A549 (cell line): ENCODE results near the gene ATG10.

Source experiments
- CBX8 ChIP-seq: fragments of 200-600 bp; sonication (generic); IDR thresholded peaks from 2 replicates; pipeline ENCODE4 v1.6.1; 2016
- CHD2 ChIP-seq: fragments of 150-350 bp; IDR thresholded peaks from 2 replicates; pipeline ENCODE4 v1.6.1; 2014; ENCODE audit warnings: low read length; ENCODE audit not compliant: partially characterized antibody
- NR3C1 ChIP-seq: fragments of >200 bp; sonication (Bioruptor Twin); formaldehyde crosslinking; IDR thresholded peaks from 3 replicates; pipeline ENCODE4 v1.6.1; 2017
- POLR2A ChIP-seq: IDR thresholded peaks from 2 replicates; pipeline ENCODE4 v1.6.1; 2012; ENCODE audit warnings: mild to moderate bottlenecking, low read length
- TP53 ChIP-seq: fragments of 250-450 bp; sonication (Bioruptor Pico); IDR thresholded peaks from 2 replicates; pipeline ENCODE4 v1.5.0; 2021; ENCODE audit warnings: mild to moderate bottlenecking, moderate library complexity
- TF ChIP-seq, protein P1 (sequence below): fragments of >200 bp; sonication (Bioruptor Twin); formaldehyde crosslinking; IDR thresholded peaks from 3 replicates; pipeline ENCODE4 v1.5.1; 2016

DNA sequence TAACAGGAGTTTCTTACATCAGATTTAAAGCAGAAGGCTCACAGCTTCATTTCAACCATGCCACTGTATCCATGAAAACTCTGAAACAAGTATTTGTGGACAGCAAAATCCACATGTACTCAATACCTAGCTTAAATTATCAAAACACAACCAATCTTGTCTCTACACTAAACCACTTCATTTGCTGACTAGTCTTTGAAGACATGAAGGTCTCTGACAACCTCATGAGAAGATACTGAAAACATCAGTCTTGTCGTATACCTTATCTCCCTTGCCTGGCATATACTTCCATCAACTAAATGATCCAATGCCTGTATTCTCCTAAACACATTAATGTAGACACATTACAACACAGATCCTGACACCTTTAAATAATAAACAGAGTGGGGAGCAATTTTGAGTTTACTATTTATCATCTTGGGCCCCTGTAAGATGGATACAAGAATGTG, 303.4 kb downstream of the ATG10 start:
- TF ChIP-seq, protein P1, sequence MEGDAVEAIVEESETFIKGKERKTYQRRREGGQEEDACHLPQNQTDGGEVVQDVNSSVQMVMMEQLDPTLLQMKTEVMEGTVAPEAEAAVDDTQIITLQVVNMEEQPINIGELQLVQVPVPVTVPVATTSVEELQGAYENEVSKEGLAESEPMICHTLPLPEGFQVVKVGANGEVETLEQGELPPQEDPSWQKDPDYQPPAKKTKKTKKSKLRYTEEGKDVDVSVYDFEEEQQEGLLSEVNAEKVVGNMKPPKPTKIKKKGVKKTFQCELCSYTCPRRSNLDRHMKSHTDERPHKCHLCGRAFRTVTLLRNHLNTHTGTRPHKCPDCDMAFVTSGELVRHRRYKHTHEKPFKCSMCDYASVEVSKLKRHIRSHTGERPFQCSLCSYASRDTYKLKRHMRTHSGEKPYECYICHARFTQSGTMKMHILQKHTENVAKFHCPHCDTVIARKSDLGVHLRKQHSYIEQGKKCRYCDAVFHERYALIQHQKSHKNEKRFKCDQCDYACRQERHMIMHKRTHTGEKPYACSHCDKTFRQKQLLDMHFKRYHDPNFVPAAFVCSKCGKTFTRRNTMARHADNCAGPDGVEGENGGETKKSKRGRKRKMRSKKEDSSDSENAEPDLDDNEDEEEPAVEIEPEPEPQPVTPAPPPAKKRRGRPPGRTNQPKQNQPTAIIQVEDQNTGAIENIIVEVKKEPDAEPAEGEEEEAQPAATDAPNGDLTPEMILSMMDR: no peak
- TF ChIP-seq TP53 (CRISPR knock-in tag) (peak; percentile 43; the same call in 1 of the 2 replicates), POLR2A (no peak), CBX8 (no peak), CHD2 (no peak), NR3C1 (no peak)
